A549 (cell line): ENCODE data around the gene RABGEF1. TPM values are rescaled to one million over a fixed set of nuclear protein-coding genes. Genes with fewer than 3 reads are reported as not detected.
A peak's percentile ranks its signal among the peaks of the same experiment; 100 is the strongest.
"Not testable (repeated sequence)": the region's sequence is repeated elsewhere in the genome, so short reads cannot be mapped to it uniquely, and the experiment has no call there.

Experiments
- ATAC-seq, 2 experiments: fragments of 200-7000 bp in 1 of 2; fragments of >200 bp in 1 of 2; cut with Nextera tagmentation in 1 of 2; cut with Tn5 transposase in 1 of 2; 3 replicates each; pipeline versions ENCODE4 v1.8.0 to v1.9.1; 2018 to 2020; ENCODE audit warnings: mild to moderate bottlenecking in 1 of 2, moderate library complexity in 1 of 2
- CTCF ChIA-PET: fragments of 300-600 bp; sonication (Branson Sonifier 250); formaldehyde crosslinking; extraction: SDS; loops from one replicate; lab custom pipeline; 2021; ENCODE audit warnings: antibody characterized with exemption, inconsistent platforms; lab: Yijun Ruan, JAX
- POLR2A ChIA-PET: fragments of 350-600 bp; formaldehyde crosslinking; extraction: SDS; loops from one replicate; lab custom pipeline; 2021; ENCODE audit warnings: antibody characterized with exemption, inconsistent platforms; lab: Yijun Ruan, JAX
- DNase-seq, 2 experiments: peaks; one replicate each; pipeline versions ENCODE4 v3.0.0 to v3.0.0-alpha.2; 2011 to 2016; ENCODE audit warnings: low read depth in 1 of 2, low spot score in 1 of 2
- FAIRE-seq: peaks from 2 replicates; lab custom pipeline; 2011; peaks lifted over from hg19 to GRCh38; lab: Jason Lieb, UNC
- H3K27ac ChIP-seq, 2 experiments: fragments of >200 bp; sonication (Bioruptor Twin); formaldehyde crosslinking; 3 replicates each; pipeline ENCODE4 v1.5.1; 2016 to 2017
- H3K4me1 ChIP-seq: fragments of >200 bp; sonication (Bioruptor Twin); formaldehyde crosslinking; 3 replicates; pipeline ENCODE4 v1.6.1; 2016
- H3K4me2 ChIP-seq: fragments of >200 bp; sonication (Bioruptor Twin); formaldehyde crosslinking; 3 replicates; pipeline ENCODE4 v1.6.1; 2016
- H3K4me3 ChIP-seq: fragments of >200 bp; sonication (Bioruptor Twin); formaldehyde crosslinking; 3 replicates; pipeline ENCODE4 v1.5.1; 2016
- H3K9me3 ChIP-seq: fragments of >200 bp; sonication (Bioruptor Twin); formaldehyde crosslinking; 3 replicates; pipeline ENCODE4 v1.6.1; 2016
- CBX8 ChIP-seq: fragments of 200-600 bp; sonication (generic); IDR thresholded peaks from 2 replicates; pipeline ENCODE4 v1.6.1; 2016
- EHMT2 ChIP-seq: fragments of 200-600 bp; sonication (generic); IDR thresholded peaks from 2 replicates; pipeline ENCODE4 v1.6.1; 2016; ENCODE audit warnings: antibody characterized with exemption, low read depth, mild to moderate bottlenecking, moderate library complexity
- EP300 ChIP-seq, 2 experiments: fragments of >200 bp; sonication (Bioruptor Twin); formaldehyde crosslinking; IDR thresholded peaks; 2 replicates in 1 of 2; 3 replicates in 1 of 2; pipeline ENCODE4 v1.6.1; 2016 to 2017
- FOSL2 ChIP-seq, 2 experiments: fragments of 450-650 bp in 1 of 2; fragments of >200 bp in 1 of 2; sonication (Bioruptor Twin) in 1 of 2; formaldehyde crosslinking; IDR thresholded peaks; 2 replicates each; pipeline versions ENCODE4 v1.5.0 to v1.6.1; 2016 to 2020; ENCODE audit warnings: mild to moderate bottlenecking in 1 of 2, moderate library complexity in 1 of 2
- GATA3 ChIP-seq: IDR thresholded peaks from 2 replicates; pipeline ENCODE4 v1.6.1; 2012; ENCODE audit warnings: borderline replicate concordance
- HOXB13 ChIP-seq: fragments of 250-450 bp; sonication (Bioruptor Pico); IDR thresholded peaks from 2 replicates; pipeline ENCODE4 v1.5.0; 2020; ENCODE audit warnings: low read depth, mild to moderate bottlenecking, moderate library complexity
- MYC ChIP-seq: IDR thresholded peaks from 2 replicates; pipeline ENCODE4 v1.6.1; 2012; ENCODE audit warnings: mild to moderate bottlenecking, inconsistent platforms, low read length, improper control_type of control experiment, borderline replicate concordance
- RARB ChIP-seq: fragments of 250-450 bp; sonication (Bioruptor Pico); IDR thresholded peaks from 2 replicates; pipeline ENCODE4 v1.8.0; 2021; ENCODE audit warnings: mild to moderate bottlenecking, moderate library complexity
- TFCP2L1 ChIP-seq: fragments of 250-450 bp; sonication (Bioruptor Pico); IDR thresholded peaks from 2 replicates; pipeline ENCODE4 v1.5.0; 2021; ENCODE audit warnings: mild to moderate bottlenecking
- ZFP36 ChIP-seq: fragments of 450-650 bp; IDR thresholded peaks from 2 replicates; pipeline ENCODE4 v1.6.1; 2014; ENCODE audit warnings: borderline replicate concordance; ENCODE audit not compliant: partially characterized antibody
- ZSCAN20 ChIP-seq: fragments of 250-450 bp; sonication (Bioruptor Pico); IDR thresholded peaks from 2 replicates; pipeline ENCODE4 v1.8.0; 2022; ENCODE audit warnings: mild to moderate bottlenecking, moderate library complexity
- WGBS: methylation state at CpG from one replicate; pipeline ENCODE4 v1.1.6; 2017; ENCODE audit errors: missing lambda C conversion rate; 5-methylcytosine and 5-hydroxymethylcytosine counted together
- polyA plus RNA-seq, 4 experiments: library from polyadenylated mRNA; depleted of rRNA in 3 of 4; stranded (reverse); fragments of >200 nt; fragmentation: RNase III in 1 of 4; extraction: RNeasy Plus Mini Kit Qiagen cat#74134 plus additional on column Dnase treatment in 1 of 4; gene quantifications; 2 replicates in 3 of 4; 3 replicates in 1 of 4; pipeline ENCODE4 v1.2.3, GENCODE V29; 2011 to 2017
- TF ChIP-seq, protein P1 (sequence below): fragments of 150-350 bp; IDR thresholded peaks from 2 replicates; pipeline ENCODE4 v1.6.1; 2014; ENCODE audit warnings: low read depth, mild to moderate bottlenecking, low read length

RABGEF1 gene
- polyA plus RNA-seq, 2 of the 4 experiments (the other 2 are of a cell fraction) = 16.2 to 22.6 TPM

DNA sequence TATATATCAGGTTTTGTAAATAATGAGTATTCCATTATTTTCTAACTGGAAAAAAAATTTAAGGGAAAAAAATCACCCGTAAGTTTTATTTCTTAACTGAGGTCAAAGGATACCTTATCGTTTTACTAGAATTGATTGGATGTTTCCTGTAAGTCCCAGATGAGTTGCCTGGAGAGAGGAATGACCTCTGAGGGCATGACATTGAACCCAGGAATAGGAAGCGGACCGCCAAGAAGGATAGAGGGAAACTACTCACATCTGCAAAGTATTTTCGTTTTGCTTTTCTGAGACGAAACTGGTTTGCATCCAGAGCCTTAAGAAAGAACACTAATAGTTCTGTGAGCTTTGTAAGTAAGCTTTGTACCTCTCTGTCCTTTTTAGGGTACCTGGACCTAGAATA is 17.4 kb downstream of the RABGEF1 start (continued):
- no peak for TF ChIP-seq GATA3

DNA sequence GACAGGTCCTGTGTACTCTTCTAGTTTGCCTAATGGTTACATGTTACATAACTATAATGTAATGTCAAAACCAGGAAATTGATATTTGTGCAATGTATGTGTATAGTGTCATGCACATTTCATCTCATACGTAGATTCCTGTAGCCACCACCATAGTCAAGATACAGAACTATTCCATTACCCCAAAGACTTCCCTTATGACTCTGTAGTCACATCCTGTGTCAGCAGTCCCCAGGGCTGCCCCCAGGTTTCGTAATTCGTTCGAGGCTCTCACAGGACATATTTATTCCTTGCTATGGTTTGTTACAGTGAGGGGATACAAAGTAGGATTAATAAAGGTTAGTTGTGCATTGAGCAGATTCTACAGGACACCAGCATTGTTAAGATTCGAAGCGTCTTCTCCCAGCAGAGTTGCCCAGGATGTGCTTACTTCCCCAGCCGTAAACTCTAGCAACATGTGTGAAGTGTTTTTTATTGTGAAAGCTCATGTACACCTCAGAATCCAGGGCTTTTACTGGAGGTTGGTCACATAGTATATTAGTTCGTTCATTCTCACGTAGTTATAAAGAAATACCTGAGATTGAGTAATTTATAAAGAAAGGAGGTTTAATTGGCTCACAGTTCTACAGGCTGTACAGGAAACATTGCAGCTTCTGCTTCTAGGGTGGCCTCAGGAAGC is 18.6 kb downstream of the RABGEF1 start:
- DNase-seq = no peak
- no peaks in the 10 kb centered on the region for H3K4me1 ChIP-seq
- H3K9me3 ChIP-seq = no peaks in the 10 kb centered on the region
- no peak overlapping the region for H3K4me2 ChIP-seq
- TF ChIP-seq ZFP36 (no peak), RARB (CRISPR knock-in tag) (no peak), EP300 (IDR thresholded peaks at IDR 0.05) (no peak), EHMT2 (no peak), FOSL2 (IDR thresholded peaks at IDR 0.05) (no peak), FOSL2 (CRISPR knock-in tag; IDR thresholded peaks at IDR 0.05) (no peak), HOXB13 (no peak), CBX8 (no peak), MYC (no peak), ZSCAN20 (CRISPR knock-in tag) (no peak), TFCP2L1 (CRISPR knock-in tag) (no peak)
- TF ChIP-seq, protein P1, sequence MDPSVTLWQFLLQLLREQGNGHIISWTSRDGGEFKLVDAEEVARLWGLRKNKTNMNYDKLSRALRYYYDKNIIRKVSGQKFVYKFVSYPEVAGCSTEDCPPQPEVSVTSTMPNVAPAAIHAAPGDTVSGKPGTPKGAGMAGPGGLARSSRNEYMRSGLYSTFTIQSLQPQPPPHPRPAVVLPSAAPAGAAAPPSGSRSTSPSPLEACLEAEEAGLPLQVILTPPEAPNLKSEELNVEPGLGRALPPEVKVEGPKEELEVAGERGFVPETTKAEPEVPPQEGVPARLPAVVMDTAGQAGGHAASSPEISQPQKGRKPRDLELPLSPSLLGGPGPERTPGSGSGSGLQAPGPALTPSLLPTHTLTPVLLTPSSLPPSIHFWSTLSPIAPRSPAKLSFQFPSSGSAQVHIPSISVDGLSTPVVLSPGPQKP = no peak
- TF ChIP-seq, all 56 proteins: peak for 0
- 95% methylated on average over 9 of the region's 9 CpGs for WGBS
- CTCF ChIA-PET = interaction anchor here (0.8 to 1.0 kb wide), 2 partner anchors 12 to 15 kb away, joined by 3 read pairs; no protein-coding TSS in a partner anchor
- POLR2A ChIA-PET = no interaction called here
- no peak for FAIRE-seq
- 0 out of 6 replicates have a peak, but pooled peaks of 1 of the 2 experiments have one; percentile 24 for ATAC-seq
- Histone ChIP-seq H3K27ac (no peak overlapping the region), H3K4me3 (no peak overlapping the region)

DNA sequence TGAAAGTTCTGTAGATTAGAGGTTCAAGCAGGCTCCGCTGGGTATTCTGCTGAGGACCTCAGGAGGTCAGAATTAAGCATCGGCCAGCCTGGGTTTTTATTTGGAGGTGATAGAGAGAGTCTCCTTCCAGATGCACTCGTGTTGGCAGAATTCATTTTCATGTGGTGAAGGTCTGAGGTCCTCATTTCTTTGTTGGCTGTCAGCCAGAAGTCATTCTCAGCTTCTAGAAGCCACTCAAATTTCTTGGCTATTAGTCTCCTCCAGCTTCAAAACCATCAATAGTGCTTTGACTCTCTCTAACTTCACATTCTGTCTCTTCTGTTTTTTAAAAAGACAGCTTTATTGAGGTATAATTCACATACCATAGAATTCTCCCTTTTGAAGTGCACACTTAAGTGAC is 22.6 kb downstream of the RABGEF1 start:
- H3K9me3 ChIP-seq, H3K4me1 ChIP-seq, H3K27ac ChIP-seq, H3K4me3 ChIP-seq, CTCF ChIA-PET, ATAC-seq, DNase-seq, FAIRE-seq, POLR2A ChIA-PET, H3K4me2 ChIP-seq: not testable (repeated sequence)
- WGBS = 95% methylated on average over 3 of the region's 3 CpGs

DNA sequence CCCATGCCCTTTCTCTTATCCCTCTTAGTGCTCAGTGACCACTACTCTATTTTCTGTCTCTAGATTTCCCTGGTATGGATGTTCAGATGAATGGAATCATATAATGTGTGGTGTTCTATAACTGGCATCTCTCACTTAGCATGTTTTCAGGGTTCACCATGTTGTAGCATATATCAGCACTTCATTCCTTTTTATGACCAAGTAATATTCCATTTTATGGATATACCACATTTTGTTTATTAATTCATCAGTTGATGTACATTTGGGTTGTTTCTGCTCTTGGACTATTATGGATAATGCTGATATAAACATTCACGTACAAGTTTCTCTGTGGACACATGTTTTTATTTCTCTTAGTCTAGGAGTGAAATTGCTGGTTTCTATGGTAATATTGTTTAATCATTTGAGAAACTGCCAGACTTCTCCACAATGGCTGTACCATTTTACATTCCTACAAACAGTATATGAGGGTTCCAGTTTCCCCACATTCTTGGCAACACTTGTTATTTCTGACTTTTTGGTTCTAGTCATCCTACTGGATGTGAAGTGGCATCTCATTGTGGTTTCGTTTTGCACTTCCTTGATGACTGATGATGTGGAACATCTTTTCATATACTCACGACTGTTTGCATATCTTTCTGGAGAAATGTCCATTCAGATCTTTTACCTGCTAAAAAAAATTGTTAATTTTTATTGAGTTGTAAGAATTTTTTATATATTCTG is 23.3 kb downstream of the RABGEF1 start:
- H3K27ac ChIP-seq, H3K4me1 ChIP-seq, FAIRE-seq, H3K9me3 ChIP-seq, H3K4me2 ChIP-seq, CTCF ChIA-PET, ATAC-seq, POLR2A ChIA-PET, DNase-seq, H3K4me3 ChIP-seq: not testable (repeated sequence)
- WGBS = 93% methylated on average over 3 of the region's 3 CpGs

DNA sequence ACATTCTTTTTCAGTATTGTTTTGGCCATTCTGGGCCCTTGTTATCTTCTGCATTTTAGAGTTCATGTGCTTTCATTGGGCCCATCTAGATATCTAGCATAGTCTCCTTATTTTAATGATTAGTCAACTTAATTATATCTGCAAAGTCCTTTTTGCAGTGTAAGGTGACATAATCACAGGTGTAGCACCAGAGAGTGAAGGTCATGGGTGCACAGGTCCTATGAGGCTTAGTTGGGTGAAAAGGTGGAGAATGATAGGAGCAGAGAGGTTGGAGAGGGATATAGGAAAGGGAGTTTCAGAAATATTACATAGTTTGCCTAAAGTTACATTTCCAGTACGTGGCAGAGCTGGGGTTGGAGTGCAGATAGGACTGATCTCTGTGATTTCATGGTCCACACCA is 24.4 kb downstream of the RABGEF1 start:
- H3K9me3 ChIP-seq, CTCF ChIA-PET, DNase-seq, H3K4me1 ChIP-seq, FAIRE-seq, ATAC-seq, POLR2A ChIA-PET, H3K4me2 ChIP-seq, H3K27ac ChIP-seq, H3K4me3 ChIP-seq: not testable (repeated sequence)
- 93% methylated on average over 1 of the region's 1 CpG for WGBS

DNA sequence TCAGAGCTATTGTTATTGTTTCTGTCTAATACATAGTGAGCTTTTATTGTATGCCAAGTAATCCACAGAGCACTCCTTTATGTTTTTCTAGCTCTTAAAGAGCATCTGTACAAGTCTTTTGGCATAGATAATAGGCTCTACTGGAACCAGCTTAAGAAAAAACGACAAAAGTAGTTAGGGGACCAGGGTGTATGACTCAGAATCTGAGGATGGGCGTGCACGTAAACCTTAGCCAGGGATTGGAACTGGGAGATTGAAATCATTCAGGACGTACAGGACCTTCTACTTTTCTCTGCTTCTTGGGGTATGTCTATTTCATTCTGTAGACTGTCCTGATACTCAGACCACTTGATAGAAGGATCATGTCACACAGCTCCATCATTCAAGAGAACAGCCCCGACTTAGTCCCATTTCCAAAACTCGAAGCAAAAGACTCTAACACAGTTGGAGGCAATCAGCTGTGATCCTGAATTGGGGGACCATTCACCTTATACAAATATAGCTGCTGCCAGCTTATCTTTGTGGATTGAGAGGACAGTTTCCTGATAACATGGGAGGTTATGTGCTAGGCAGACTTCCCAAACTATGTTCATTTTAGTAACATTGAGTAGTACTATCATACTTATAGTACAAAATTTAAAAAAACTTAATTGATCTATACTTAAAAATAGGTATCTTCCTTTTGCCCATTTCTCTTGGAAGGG is 24.9 kb downstream of the RABGEF1 start:
- 50% methylated on average over 5 of the region's 6 CpGs for WGBS
- not testable (repeated sequence) for H3K4me2 ChIP-seq, DNase-seq, FAIRE-seq, H3K4me1 ChIP-seq, H3K4me3 ChIP-seq, ATAC-seq, H3K9me3 ChIP-seq, H3K27ac ChIP-seq
- ChIA-PET CTCF (interaction anchor here (0.6 kb wide), 1 partner anchor 56 kb away, joined by 3 read pairs; no protein-coding TSS in a partner anchor), POLR2A (interaction anchor here (1.0 kb wide), 1 partner anchor 25 kb away, joined by 3 read pairs; the partner anchor contains the start of gene RABGEF1)
